ENCODE results near the gene ABTB1. TPM values are rescaled to one million over a fixed set of nuclear protein-coding genes. Genes with fewer than 3 reads are reported as not detected.

Gene ABTB1
- total and polyA plus RNA-seq, 2 of the 13 experiments (the other 11 are each of a cell fraction or from before 2014, with no cell fraction given) = 0.42 to 14.5 TPM

DNA sequence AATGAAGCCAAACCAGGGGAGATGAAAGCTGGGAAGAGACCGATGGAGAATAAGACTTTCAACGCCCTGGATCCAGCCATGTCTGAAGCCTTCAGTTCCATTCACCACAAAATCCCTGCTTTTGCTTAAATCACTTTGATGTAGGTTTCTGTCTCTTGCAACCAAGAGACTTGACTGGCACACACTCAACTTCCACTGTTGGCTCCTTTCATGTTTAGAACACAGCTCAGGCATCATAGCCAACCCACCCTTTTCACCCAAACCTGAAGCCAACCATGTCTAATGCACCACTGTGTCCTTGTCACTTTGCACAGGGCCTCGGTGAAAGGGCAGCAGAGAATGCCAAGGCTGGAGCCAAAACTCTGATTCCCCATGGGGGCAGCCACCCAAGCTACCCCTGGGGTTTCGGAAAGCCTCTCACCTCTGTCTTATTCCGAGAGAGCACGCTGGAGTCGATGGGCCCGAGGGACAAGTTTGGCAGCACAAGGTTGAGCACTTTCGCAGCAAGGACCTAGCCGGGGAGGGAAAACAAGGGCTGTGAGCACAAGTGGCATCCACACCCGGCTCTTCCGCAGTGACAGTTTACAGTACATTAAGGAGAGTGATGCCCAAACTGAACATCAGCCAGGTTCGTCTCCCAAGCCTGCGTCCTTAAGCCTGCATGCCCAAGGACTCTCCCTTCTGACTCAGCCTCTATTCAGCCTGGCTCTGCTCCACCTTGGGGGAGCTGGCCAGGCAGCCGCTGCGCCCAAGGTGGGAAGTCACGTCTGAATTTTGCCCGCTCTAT lies 37.6 kb downstream of the ABTB1 start (continued):
- TF ChIP-seq, protein P1, sequence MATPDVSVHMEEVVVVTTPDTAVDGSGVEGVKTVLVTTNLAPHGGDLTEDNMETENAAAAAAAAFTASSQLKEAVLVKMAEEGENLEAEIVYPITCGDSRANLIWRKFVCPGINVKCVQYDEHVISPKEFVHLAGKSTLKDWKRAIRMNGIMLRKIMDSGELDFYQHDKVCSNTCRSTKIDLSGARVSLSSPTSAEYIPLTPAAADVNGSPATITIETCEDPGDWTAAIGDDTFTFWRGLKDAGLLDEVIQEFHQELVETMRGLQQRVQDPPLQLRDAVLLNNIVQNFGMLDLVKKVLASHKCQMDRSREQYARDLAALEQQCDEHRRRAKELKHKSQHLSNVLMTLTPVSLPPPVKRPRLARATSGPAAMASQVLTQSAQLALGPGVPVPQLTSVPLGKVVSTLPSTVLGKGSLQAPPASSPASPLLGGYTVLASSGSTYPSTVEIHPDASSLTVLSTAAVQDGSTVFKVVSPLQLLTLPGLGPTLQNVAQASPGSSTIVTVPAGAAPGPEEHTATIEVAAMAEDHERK (CRISPR knock-in tag; IDR thresholded peaks at IDR 0.05; ENCODE audit: low read depth) = no peak
- TF ChIP-seq MNT (IDR thresholded peaks at IDR 0.05) = no peak
- no peak for TF ChIP-seq MAF1 (CRISPR knock-in tag; IDR thresholded peaks at IDR 0.05; ENCODE audit: borderline replicate concordance)
- TF ChIP-seq SSRP1 (CRISPR knock-in tag; IDR thresholded peaks at IDR 0.05) = no peak
- no peak for TF ChIP-seq ZNF383 (CRISPR knock-in tag; IDR thresholded peaks at IDR 0.05; ENCODE audit: borderline replicate concordance)
- no peak for TF ChIP-seq SMYD3 (CRISPR knock-in tag; IDR thresholded peaks at IDR 0.05)
- no peak for TF ChIP-seq ZBTB42 (CRISPR knock-in tag; IDR thresholded peaks at IDR 0.05)
- no peak for TF ChIP-seq SCMH1 (CRISPR knock-in tag; IDR thresholded peaks at IDR 0.05; ENCODE audit: borderline replicate concordance)
- TF ChIP-seq, protein P2, sequence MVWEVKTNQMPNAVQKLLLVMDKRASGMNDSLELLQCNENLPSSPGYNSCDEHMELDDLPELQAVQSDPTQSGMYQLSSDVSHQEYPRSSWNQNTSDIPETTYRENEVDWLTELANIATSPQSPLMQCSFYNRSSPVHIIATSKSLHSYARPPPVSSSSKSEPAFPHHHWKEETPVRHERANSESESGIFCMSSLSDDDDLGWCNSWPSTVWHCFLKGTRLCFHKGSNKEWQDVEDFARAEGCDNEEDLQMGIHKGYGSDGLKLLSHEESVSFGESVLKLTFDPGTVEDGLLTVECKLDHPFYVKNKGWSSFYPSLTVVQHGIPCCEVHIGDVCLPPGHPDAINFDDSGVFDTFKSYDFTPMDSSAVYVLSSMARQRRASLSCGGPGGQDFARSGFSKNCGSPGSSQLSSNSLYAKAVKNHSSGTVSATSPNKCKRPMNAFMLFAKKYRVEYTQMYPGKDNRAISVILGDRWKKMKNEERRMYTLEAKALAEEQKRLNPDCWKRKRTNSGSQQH (CRISPR knock-in tag; IDR thresholded peaks at IDR 0.05; ENCODE audit: low read depth) = no peak
- no peak for TF ChIP-seq ZNF30 (CRISPR knock-in tag; IDR thresholded peaks at IDR 0.05)
- TF ChIP-seq HNRNPUL1 (IDR thresholded peaks at IDR 0.05; ENCODE audit: low read depth, low read length) = no peak
- TF ChIP-seq ZNF782 (CRISPR knock-in tag; IDR thresholded peaks at IDR 0.05; ENCODE audit: borderline replicate concordance) = no peak
- TF ChIP-seq TRAFD1 (CRISPR knock-in tag; IDR thresholded peaks at IDR 0.05; ENCODE audit: borderline replicate concordance) = no peak

Data from HepG2 (cell line).